Prostate gland (tissue), 2 donors: Measurements from ENCODE around the gene VOPP1. TPM values are rescaled to one million over a fixed set of nuclear protein-coding genes. Genes with fewer than 3 reads are reported as not detected.

Source experiments
- DNase-seq: peaks from one replicate; pipeline ENCODE4 v3.0.0-alpha.2; 2019; ENCODE audit warnings: low spot score
- H3K27ac ChIP-seq, 2 donors: fragments of 200-600 bp; sonication (generic); 2 replicates each; pipeline ENCODE4 v1.5.1; 2017 to 2019
- H3K27me3 ChIP-seq: fragments of 200-600 bp; sonication (generic); replicated peaks from 2 replicates; pipeline ENCODE4 v1.5.1; 2019; ENCODE audit not compliant: insufficient read depth
- H3K36me3 ChIP-seq, 2 donors: fragments of 200-600 bp; sonication (generic); 1 replicate in 1 of 2; 2 replicates in 1 of 2; pipeline versions ENCODE4 v1.5.1 to v1.8.1; 2017 to 2019
- H3K4me1 ChIP-seq: fragments of 200-600 bp; sonication (generic); replicated peaks from 2 replicates; pipeline ENCODE4 v1.5.1; 2019
- H3K4me3 ChIP-seq, 2 donors: fragments of 200-600 bp; sonication (generic); 2 replicates each; pipeline ENCODE4 v1.5.1; 2017 to 2019
- H3K9me3 ChIP-seq: fragments of 200-600 bp; sonication (generic); 2 replicates; pipeline ENCODE4 v1.5.1; 2017
- POLR2A ChIP-seq: fragments of 450-650 bp; IDR thresholded peaks from one replicate; pipeline ENCODE4 v1.6.1; 2016; ENCODE audit warnings: antibody characterized with exemption, mild to moderate bottlenecking
- POLR2AphosphoS5 ChIP-seq: sonication (generic); formaldehyde crosslinking; IDR thresholded peaks from one replicate; pipeline ENCODE4 v1.6.1; 2017; ENCODE audit warnings: antibody characterized with exemption
- WGBS: methylation state at CpG from one replicate; pipeline ENCODE4 v1.1.5; 2018; 5-methylcytosine and 5-hydroxymethylcytosine counted together
- intact Hi-C: fragments of 100-400 bp; cut with DNase I; formaldehyde crosslinking; loops from one replicate; pipeline ENCODE4 v1.14.2; 2022
- total RNA-seq, 2 donors: library from RNA; depleted of rRNA; stranded (reverse); fragments of >200 nt; gene quantifications; one replicate each; pipeline ENCODE4 v1.1.0, GENCODE V29; 2016
- TF ChIP-seq, protein P1 (sequence below), 4 experiments: fragments of 200-600 bp in 2 of 4; fragments of 450-650 bp in 2 of 4; sonication (generic) in 2 of 4; IDR thresholded peaks; 1 replicate in 3 of 4; 2 replicates in 1 of 4; pipeline ENCODE4 v1.5.1; 2016 to 2019; ENCODE audit warnings: antibody characterized with exemption in 4 of 4, mild to moderate bottlenecking in 2 of 4, moderate library complexity in 2 of 4

VOPP1 gene
- total RNA-seq, 2 donors from 2014 or later: 29.4 to 46.6 TPM

GRCh38 chr7:55465691-55466090, 106.6 kb downstream of the VOPP1 start:
- DNase-seq: no peak
- intact Hi-C loops: no loop called here
- no peaks in the 10 kb centered on the region for H3K27me3 ChIP-seq
- no peak overlapping the region for H3K27ac ChIP-seq
- H3K4me1 ChIP-seq: no peaks in the 10 kb centered on the region
- no peaks in the 10 kb centered on the region for H3K36me3 ChIP-seq
- WGBS: 90% methylated on average over 2 of the region's 2 CpGs
- H3K4me3 ChIP-seq: no peak overlapping the region
- H3K9me3 ChIP-seq: no peaks in the 10 kb centered on the region
- TF ChIP-seq POLR2A (no peak), POLR2AphosphoS5 (no peak)
- TF ChIP-seq, protein P1, sequence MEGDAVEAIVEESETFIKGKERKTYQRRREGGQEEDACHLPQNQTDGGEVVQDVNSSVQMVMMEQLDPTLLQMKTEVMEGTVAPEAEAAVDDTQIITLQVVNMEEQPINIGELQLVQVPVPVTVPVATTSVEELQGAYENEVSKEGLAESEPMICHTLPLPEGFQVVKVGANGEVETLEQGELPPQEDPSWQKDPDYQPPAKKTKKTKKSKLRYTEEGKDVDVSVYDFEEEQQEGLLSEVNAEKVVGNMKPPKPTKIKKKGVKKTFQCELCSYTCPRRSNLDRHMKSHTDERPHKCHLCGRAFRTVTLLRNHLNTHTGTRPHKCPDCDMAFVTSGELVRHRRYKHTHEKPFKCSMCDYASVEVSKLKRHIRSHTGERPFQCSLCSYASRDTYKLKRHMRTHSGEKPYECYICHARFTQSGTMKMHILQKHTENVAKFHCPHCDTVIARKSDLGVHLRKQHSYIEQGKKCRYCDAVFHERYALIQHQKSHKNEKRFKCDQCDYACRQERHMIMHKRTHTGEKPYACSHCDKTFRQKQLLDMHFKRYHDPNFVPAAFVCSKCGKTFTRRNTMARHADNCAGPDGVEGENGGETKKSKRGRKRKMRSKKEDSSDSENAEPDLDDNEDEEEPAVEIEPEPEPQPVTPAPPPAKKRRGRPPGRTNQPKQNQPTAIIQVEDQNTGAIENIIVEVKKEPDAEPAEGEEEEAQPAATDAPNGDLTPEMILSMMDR (IDR thresholded peaks at IDR 0.05): no peak

- no peaks in the 10 kb centered on the region for H3K36me3 ChIP-seq
- intact Hi-C loops: no loop called here
- no peak overlapping the region for H3K27ac ChIP-seq
- 100% methylated on average over 2 of the region's 2 CpGs for WGBS
- no peak for DNase-seq
- no peaks in the 10 kb centered on the region for H3K27me3 ChIP-seq
- H3K9me3 ChIP-seq: no peaks in the 10 kb centered on the region
- no peak overlapping the region for H3K4me3 ChIP-seq
- no peaks in the 10 kb centered on the region for H3K4me1 ChIP-seq
- TF ChIP-seq, protein P1 (IDR thresholded peaks at IDR 0.05): no peak
- TF ChIP-seq POLR2AphosphoS5 (no peak), POLR2A (no peak)
Observed at GRCh38 chr7:55464422-55464821, 107.9 kb downstream of the VOPP1 start.

GRCh38 chr7:55463686-55464262, 108.5 kb downstream of the VOPP1 start:
- Histone ChIP-seq H3K4me3 (no peak overlapping the region), H3K36me3 (no peaks in the 10 kb centered on the region), H3K4me1 (no peaks in the 10 kb centered on the region), H3K9me3 (no peaks in the 10 kb centered on the region), H3K27me3 (no peaks in the 10 kb centered on the region), H3K27ac (no peak overlapping the region)
- intact Hi-C loops: no loop called here
- TF ChIP-seq POLR2A (no peak), POLR2AphosphoS5 (no peak)
- TF ChIP-seq, protein P1 (IDR thresholded peaks at IDR 0.05): no peak
- DNase-seq: no peak
- 97% methylated on average over 4 of the region's 4 CpGs for WGBS

DNA sequence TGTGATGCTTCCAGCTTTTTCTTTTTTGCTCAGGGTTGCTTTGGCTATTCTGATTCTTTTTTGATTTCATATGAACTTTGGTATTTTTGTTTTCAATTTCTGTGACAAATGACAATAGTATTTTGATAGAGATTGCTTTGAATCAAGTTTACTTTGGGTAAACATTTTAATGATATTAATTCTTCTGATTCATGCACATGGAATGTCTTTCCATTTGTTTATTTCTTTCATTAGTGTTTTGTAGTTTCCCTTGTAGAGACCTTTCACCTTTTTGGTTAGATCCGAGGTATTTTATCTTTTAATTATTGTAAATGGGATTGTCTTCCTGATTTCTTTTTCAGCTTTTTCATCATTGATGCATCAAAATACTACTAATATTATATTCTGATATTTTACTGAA, 114.0 kb downstream of the VOPP1 start:
- H3K27me3 ChIP-seq: no peaks in the 10 kb centered on the region
- 79% methylated on average over 1 of the region's 1 CpG for WGBS
- H3K27ac ChIP-seq: no peak overlapping the region
- no peaks in the 10 kb centered on the region for H3K36me3 ChIP-seq
- intact Hi-C loops: no loop called here
- no peak for DNase-seq
- no peaks in the 10 kb centered on the region for H3K9me3 ChIP-seq
- no peak overlapping the region for H3K4me3 ChIP-seq
- no peaks in the 10 kb centered on the region for H3K4me1 ChIP-seq
- TF ChIP-seq, protein P1 (IDR thresholded peaks at IDR 0.05): no peak
- TF ChIP-seq POLR2A (no peak), POLR2AphosphoS5 (no peak)

DNA sequence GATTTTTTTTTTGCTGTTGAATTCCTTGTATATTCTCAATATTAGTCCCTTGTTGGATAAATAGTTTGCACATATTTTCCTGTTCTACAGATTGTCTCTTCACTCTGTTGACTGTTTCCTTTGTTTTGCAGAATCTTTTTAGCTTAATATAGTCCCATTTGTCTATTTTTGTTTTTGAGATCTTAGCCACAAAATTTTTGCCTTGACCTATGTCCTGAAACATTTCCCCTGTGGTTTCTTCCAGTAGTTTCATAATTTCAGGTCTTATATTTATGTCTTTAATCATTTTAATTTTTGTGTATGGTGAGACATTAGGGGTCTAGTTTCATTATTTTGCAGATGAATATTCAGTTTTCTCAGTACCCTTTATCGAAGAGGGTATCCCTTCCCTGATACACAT, 114.5 kb downstream of the VOPP1 start:
- intact Hi-C loops: no loop called here
- H3K27me3 ChIP-seq: no peaks in the 10 kb centered on the region
- 98% methylated on average over 1 of the region's 1 CpG for WGBS
- H3K36me3 ChIP-seq: no peaks in the 10 kb centered on the region
- no peak for TF ChIP-seq POLR2A
- TF ChIP-seq POLR2AphosphoS5: no peak
- TF ChIP-seq, protein P1 (IDR thresholded peaks at IDR 0.05): no peak
- no peak overlapping the region for H3K27ac ChIP-seq
- DNase-seq: no peak
- H3K4me3 ChIP-seq: no peak overlapping the region
- H3K9me3 ChIP-seq: no peaks in the 10 kb centered on the region
- no peaks in the 10 kb centered on the region for H3K4me1 ChIP-seq
